Body of pancreas (tissue), 4 donors: Measurements from ENCODE around the gene CACNA1F. TPM values are rescaled to one million over a fixed set of nuclear protein-coding genes. Genes with fewer than 3 reads are reported as not detected.

ENCODE experiments used
- ATAC-seq: fragments of 150-250 bp; one replicate; pipeline ENCODE4 v1.9.1; 2016
- DNase-seq, 4 donors: peaks; one replicate each; pipeline ENCODE4 v3.0.0-alpha.2; 2019
- H3K27ac ChIP-seq, 4 donors: fragments of 200-600 bp; sonication (generic); 1 replicate in 3 of 4; 2 replicates in 1 of 4; pipeline versions ENCODE4 v1.5.1 to v1.6.1; 2016 to 2019; ENCODE audit warnings: mild to moderate bottlenecking in 1 of 4, mixed read lengths in 1 of 4, moderate library complexity in 1 of 4
- H3K27me3 ChIP-seq, 2 donors: fragments of 200-600 bp; sonication (generic); one replicate each; pipeline ENCODE4 v1.6.0; 2016; ENCODE audit warnings: mild to moderate bottlenecking in 1 of 2
- H3K36me3 ChIP-seq, 2 donors: fragments of 200-600 bp; sonication (generic); replicated peaks in 1 of 2; 2 replicates each; pipeline ENCODE4 v1.5.1; 2016; ENCODE audit warnings: low read depth in 2 of 2; ENCODE audit not compliant: insufficient read depth in 1 of 2
- H3K4me1 ChIP-seq: fragments of 200-600 bp; sonication (generic); one replicate; pipeline ENCODE4 v1.6.0; 2016
- H3K4me3 ChIP-seq, 2 donors: fragments of 200-600 bp; sonication (generic); 1 replicate in 1 of 2; 2 replicates in 1 of 2; pipeline ENCODE4 v1.5.1; 2016 to 2019
- H3K9me3 ChIP-seq, 3 donors: fragments of 200-600 bp; sonication (generic); 1 replicate in 2 of 3; 2 replicates in 1 of 3; pipeline ENCODE4 v1.5.1; 2016
- CTCF ChIP-seq, 7 experiments: fragments of 450-650 bp in 4 of 7; fragments of 200-600 bp in 3 of 7; sonication (generic) in 3 of 7; IDR thresholded peaks; one replicate each; pipeline ENCODE4 v1.5.1; 2016 to 2019; ENCODE audit warnings: antibody characterized with exemption in 7 of 7
- POLR2A ChIP-seq, 3 donors: fragments of 450-650 bp; IDR thresholded peaks; one replicate each; pipeline ENCODE4 v1.6.1; 2016; ENCODE audit warnings: antibody characterized with exemption in 3 of 3, mild to moderate bottlenecking in 2 of 3
- WGBS, 2 donors: methylation state at CpG; one replicate each; pipeline ENCODE4 v1.1.5; 2017; 5-methylcytosine and 5-hydroxymethylcytosine counted together
- intact Hi-C: fragments of 100-400 bp; cut with DNase I; formaldehyde crosslinking; loops from one replicate; pipeline ENCODE4 v1.15.1; 2023
- total RNA-seq, 2 donors: library from RNA; depleted of rRNA; stranded (reverse); fragments of >200 nt; gene quantifications; one replicate each; pipeline ENCODE4 v1.1.0, GENCODE V29; 2016

The CACNA1F gene
- total RNA-seq, 2 donors from 2014 or later, result 0.26 TPM; not detected in 1

GRCh38 chrX:49264460-49264859 lies 31.3 kb upstream of the CACNA1F start, which contains the start of gene FOXP3:
Gene FOXP3, minus strand, starts transcription at chrX:49264710. Its CDS starts 6,205 bp downstream, at chrX:49258505.
- TF ChIP-seq CTCF (IDR thresholded peaks at IDR 0.05) (no peak), POLR2A (IDR thresholded peaks at IDR 0.05) (no peak)
- Histone ChIP-seq H3K27ac (no peak within 1 kb of the TSS), H3K36me3 (no peaks in the 10 kb centered on the region), H3K27me3 (no peaks in the 10 kb centered on the region), H3K4me1 (no peaks in the 10 kb centered on the region), H3K4me3 (no peak within 1 kb of the TSS), H3K9me3 (no peaks in the 10 kb centered on the region)
- intact Hi-C loops, result no loop called here
- DNase-seq (no peak), ATAC-seq (no peak)
- 77 to 79% methylated on average over 7 to 11 of the region's 11 CpGs for WGBS, 2 donors

DNA sequence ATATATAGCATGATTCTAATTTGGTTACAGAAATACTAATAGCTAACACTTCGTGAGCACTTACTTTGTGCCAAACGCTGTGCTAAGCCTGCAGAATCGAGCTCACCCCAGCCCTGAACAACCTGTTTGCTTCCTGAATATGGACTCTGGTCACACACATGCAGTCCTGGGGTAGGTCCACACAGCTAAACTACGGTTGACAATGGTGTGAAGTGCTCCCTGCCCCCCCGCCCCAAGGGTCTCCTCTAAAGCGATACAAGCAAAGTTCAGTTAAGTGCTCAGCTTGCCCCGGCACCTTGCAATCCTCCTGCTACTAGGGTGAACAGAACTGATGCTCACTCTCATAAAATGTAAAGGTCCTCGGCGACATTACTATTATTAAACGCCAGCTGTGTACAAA lies 30.5 kb upstream of the CACNA1F start:
- no peak for TF ChIP-seq CTCF (IDR thresholded peaks at IDR 0.05)
- TF ChIP-seq POLR2A (IDR thresholded peaks at IDR 0.05), result no peak
- no peak overlapping the region for H3K4me3 ChIP-seq
- no peaks in the 10 kb centered on the region for H3K9me3 ChIP-seq
- no peaks in the 10 kb centered on the region for H3K36me3 ChIP-seq
- no peak overlapping the region for H3K27ac ChIP-seq
- H3K4me1 ChIP-seq, result no peaks in the 10 kb centered on the region
- no peak for DNase-seq
- H3K27me3 ChIP-seq, result no peaks in the 10 kb centered on the region
- WGBS, 2 donors, result 59 to 75% methylated on average over 5 to 7 of the region's 10 CpGs
- intact Hi-C loops, result no loop called here
- ATAC-seq, result no peak

DNA sequence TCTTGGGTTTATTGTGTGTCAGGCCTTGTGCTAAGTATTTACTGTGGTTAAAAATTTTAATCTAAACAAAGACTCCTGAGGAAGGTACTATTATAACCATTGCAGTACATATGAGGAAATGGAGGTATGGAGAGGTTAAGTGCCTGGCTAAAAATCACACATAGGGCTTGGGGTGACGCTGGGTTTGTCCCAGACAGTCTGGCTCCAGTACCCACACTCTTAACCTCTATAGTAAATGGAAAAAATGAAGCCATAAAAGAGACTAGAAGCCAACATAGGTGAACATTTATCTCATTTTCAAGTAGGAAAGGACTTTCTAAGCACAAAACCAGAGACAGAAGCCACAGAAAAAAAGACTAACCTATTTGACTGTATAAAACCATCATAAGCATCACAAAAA lies 29.5 kb upstream of the CACNA1F start:
- H3K9me3 ChIP-seq, result no peaks in the 10 kb centered on the region
- ATAC-seq (no peak), DNase-seq (no peak)
- no peak overlapping the region for H3K4me3 ChIP-seq
- H3K4me1 ChIP-seq, result no peaks in the 10 kb centered on the region
- H3K27ac ChIP-seq, result no peak overlapping the region
- TF ChIP-seq POLR2A (IDR thresholded peaks at IDR 0.05) (no peak), CTCF (IDR thresholded peaks at IDR 0.05) (no peak)
- intact Hi-C loops, result no loop called here
- WGBS, 2 donors, result 73 to 89% methylated on average over 1 of the region's 1 CpG
- H3K36me3 ChIP-seq, result no peaks in the 10 kb centered on the region
- no peaks in the 10 kb centered on the region for H3K27me3 ChIP-seq

DNA sequence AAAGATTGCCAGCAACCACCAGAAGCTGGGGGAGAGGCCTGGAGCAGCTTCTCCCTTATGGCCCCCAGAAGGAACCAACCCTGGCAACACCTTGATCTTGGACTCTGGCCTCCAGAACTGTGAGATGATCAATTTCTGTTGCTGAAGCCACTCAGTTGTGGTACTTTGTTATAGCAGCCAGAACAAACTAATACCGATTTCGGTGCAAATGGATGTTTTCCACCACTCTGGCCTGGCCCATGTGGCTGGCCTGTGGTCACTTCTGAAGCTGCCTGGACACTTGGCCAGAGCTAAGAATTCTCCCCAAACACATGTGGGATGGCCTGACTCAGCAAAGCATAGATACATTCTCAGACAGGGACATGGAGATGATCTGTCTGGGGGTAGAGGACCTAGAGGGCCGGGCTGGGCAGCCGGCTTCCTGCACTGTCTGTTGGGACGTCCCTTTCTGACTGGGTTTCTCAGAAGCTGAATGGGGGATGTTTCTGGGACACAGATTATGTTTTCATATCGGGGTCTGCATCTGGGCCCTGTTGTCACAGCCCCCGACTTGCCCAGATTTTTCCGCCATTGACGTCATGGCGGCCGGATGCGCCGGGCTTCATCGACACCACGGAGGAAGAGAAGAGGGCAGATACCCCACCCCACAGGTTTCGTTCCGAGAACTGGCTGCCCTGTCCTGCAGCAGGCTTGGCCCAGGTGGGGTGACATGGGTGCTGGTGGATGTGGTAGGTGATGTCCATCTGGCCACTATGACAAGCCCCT lies 27.3 kb upstream of the CACNA1F start:
- DNase-seq (no peak), ATAC-seq (no peak)
- no peak overlapping the region for H3K27ac ChIP-seq
- no peaks in the 10 kb centered on the region for H3K9me3 ChIP-seq
- no peak overlapping the region for H3K4me3 ChIP-seq
- H3K4me1 ChIP-seq, result no peaks in the 10 kb centered on the region
- intact Hi-C loops, result no loop called here
- TF ChIP-seq CTCF (IDR thresholded peaks at IDR 0.05) (no peak), POLR2A (IDR thresholded peaks at IDR 0.05) (no peak)
- H3K36me3 ChIP-seq, result no peaks in the 10 kb centered on the region
- 97 to 100% methylated on average over 2 to 11 of the region's 17 CpGs for WGBS, 2 donors
- no peaks in the 10 kb centered on the region for H3K27me3 ChIP-seq

- Histone ChIP-seq H3K36me3 (no peaks in the 10 kb centered on the region), H3K4me1 (no peaks in the 10 kb centered on the region), H3K27ac (no peak overlapping the region), H3K4me3 (no peak overlapping the region), H3K9me3 (no peaks in the 10 kb centered on the region), H3K27me3 (no peaks in the 10 kb centered on the region)
- ATAC-seq (no peak), DNase-seq (no peak)
- 64 to 100% methylated on average over 1 to 5 of the region's 5 CpGs for WGBS, 2 donors
- intact Hi-C loops, result no loop called here
- TF ChIP-seq POLR2A (IDR thresholded peaks at IDR 0.05), result no peak
- no peak for TF ChIP-seq CTCF (IDR thresholded peaks at IDR 0.05)
These were observed 25.6 kb upstream of the CACNA1F start for GRCh38 chrX:49258749-49259124.
